H1 (cell line): Measurements from ENCODE around the gene NBDY. TPM values are rescaled to one million over a fixed set of nuclear protein-coding genes. Genes with fewer than 3 reads are reported as not detected.
"Not testable (repeated sequence)": the region's sequence is repeated elsewhere in the genome, so short reads cannot be mapped to it uniquely, and the experiment has no call there.

ENCODE experiments used
- CTCF ChIA-PET: fragments of 300-600 bp; sonication (Branson Sonifier 250); formaldehyde crosslinking; loops from one replicate; lab custom pipeline; 2021; ENCODE audit not compliant: partially characterized antibody; lab: Charles Lee
- POLR2A ChIA-PET: fragments of 300-600 bp; sonication (Branson Sonifier 250); formaldehyde crosslinking; loops from one replicate; lab custom pipeline; 2021; ENCODE audit warnings: inconsistent platforms; ENCODE audit not compliant: partially characterized antibody; lab: Charles Lee
- DNase-seq, 2 experiments: peaks; one replicate each; pipeline versions ENCODE4 v3.0.0 to v3.0.0-alpha.2; 2010 to 2022; ENCODE audit warnings: low spot score in 2 of 2, low read depth in 1 of 2, mixed read lengths in 1 of 2
- FAIRE-seq: peaks from 2 replicates; lab custom pipeline; 2011; peaks lifted over from hg19 to GRCh38; lab: Jason Lieb, UNC
- H2AFZ ChIP-seq: 2 replicates; pipeline ENCODE4 v1.8.1; 2012; ENCODE audit warnings: low read length, inconsistent platforms
- H2AK5ac ChIP-seq: 2 replicates; pipeline ENCODE4 v1.6.1; 2013; ENCODE audit warnings: low read depth, low read length
- H2BK120ac ChIP-seq: replicated peaks from 2 replicates; pipeline ENCODE3; 2013; ENCODE audit warnings: low read depth, low read length, inconsistent platforms
- H2BK12ac ChIP-seq: 2 replicates; pipeline ENCODE4 v1.6.1; 2013; ENCODE audit warnings: low read depth, low read length
- H2BK15ac ChIP-seq: 2 replicates; pipeline ENCODE4 v1.6.1; 2013; ENCODE audit warnings: low read length
- H2BK20ac ChIP-seq: 2 replicates; pipeline ENCODE4 v1.6.1; 2013; ENCODE audit warnings: low read length
- H2BK5ac ChIP-seq: 2 replicates; pipeline ENCODE4 v1.6.1; 2013; ENCODE audit warnings: low read depth, low read length
- H3K14ac ChIP-seq: 2 replicates; pipeline ENCODE4 v1.6.1; 2013; ENCODE audit warnings: inconsistent platforms; ENCODE audit not compliant: insufficient read length
- H3K18ac ChIP-seq: 2 replicates; pipeline ENCODE4 v1.6.1; 2013; ENCODE audit warnings: low read length; ENCODE audit errors: extremely low read depth
- H3K23ac ChIP-seq: 2 replicates; pipeline ENCODE4 v1.6.1; 2013; ENCODE audit warnings: inconsistent platforms; ENCODE audit not compliant: insufficient read length
- H3K23me2 ChIP-seq: 2 replicates; pipeline ENCODE4 v1.6.1; 2013; ENCODE audit warnings: low read depth, low read length
- H3K27ac ChIP-seq: 2 replicates; pipeline ENCODE4 v1.6.1; 2011; ENCODE audit warnings: low read depth, low read length, inconsistent platforms
- H3K27me3 ChIP-seq, 4 experiments: replicated peaks in 1 of 4; 1 replicate in 1 of 4; 2 replicates in 3 of 4; pipeline versions ENCODE4 v1.6.1 to v1.8.1; 2011 to 2013; ENCODE audit warnings: low read length in 3 of 4, mild to moderate bottlenecking in 3 of 4, inconsistent platforms in 2 of 4, mixed read lengths in 2 of 4, moderate library complexity in 1 of 4; ENCODE audit not compliant: control insufficient read depth in 3 of 4, insufficient read depth in 3 of 4; ENCODE audit errors: extremely low read depth in 1 of 4
- H3K36me3 ChIP-seq, 4 experiments: 2 replicates each; pipeline versions ENCODE4 v1.6.1 to v1.8.1; 2011 to 2013; ENCODE audit warnings: mild to moderate bottlenecking in 4 of 4, low read length in 3 of 4, moderate library complexity in 2 of 4, control low read depth in 1 of 4, inconsistent platforms in 1 of 4; ENCODE audit not compliant: insufficient read depth in 4 of 4, control insufficient read depth in 2 of 4
- H3K4ac ChIP-seq: replicated peaks from 2 replicates; pipeline ENCODE3; 2013; ENCODE audit warnings: low read length, low read depth, mixed read lengths, inconsistent platforms; ENCODE audit not compliant: insufficient read length
- H3K4me1 ChIP-seq, 4 experiments: replicated peaks in 1 of 4; 1 replicate in 1 of 4; 2 replicates in 3 of 4; pipeline versions ENCODE4 v1.6.1 to v1.8.1; 2011 to 2013; ENCODE audit warnings: low read length in 3 of 4, inconsistent platforms in 2 of 4, mixed read lengths in 1 of 4; ENCODE audit not compliant: insufficient read depth in 4 of 4, control insufficient read depth in 3 of 4
- H3K4me2 ChIP-seq, 2 experiments: 2 replicates each; pipeline versions ENCODE4 v1.6.1 to v1.8.1; 2011 to 2013; ENCODE audit warnings: low read depth in 2 of 2, low read length in 2 of 2, control low read depth in 1 of 2, inconsistent platforms in 1 of 2, mild to moderate bottlenecking in 1 of 2; ENCODE audit not compliant: insufficient read depth in 1 of 2
- H3K4me3 ChIP-seq, 4 experiments: fragments of 200-600, 300-600 bp in 1 of 4; sonication (generic), shearing (Covaris generic), sonication (Bioruptor Twin) in 1 of 4; 2 replicates each; pipeline versions ENCODE4 v1.5.1 to v1.8.1; 2011 to 2016; ENCODE audit warnings: low read length in 4 of 4, low read depth in 3 of 4, control low read depth in 2 of 4, inconsistent platforms in 2 of 4, mild to moderate bottlenecking in 2 of 4, mixed read lengths in 1 of 4, moderate library complexity in 1 of 4; ENCODE audit not compliant: insufficient read depth in 2 of 4; ENCODE audit errors: extremely low read depth in 1 of 4
- H3K56ac ChIP-seq: replicated peaks from 2 replicates; pipeline ENCODE3; 2013; ENCODE audit warnings: low read depth, mild to moderate bottlenecking, mixed read lengths, low read length, inconsistent platforms; ENCODE audit not compliant: insufficient read length
- H3K79me1 ChIP-seq: 2 replicates; pipeline ENCODE4 v1.6.1; 2013; ENCODE audit warnings: low read depth, low read length, control low read depth
- H3K79me2 ChIP-seq, 2 experiments: 2 replicates each; pipeline versions ENCODE4 v1.6.1 to v1.8.1; 2012 to 2013; ENCODE audit warnings: low read length in 2 of 2, mild to moderate bottlenecking in 2 of 2, inconsistent platforms in 1 of 2; ENCODE audit not compliant: insufficient read depth in 2 of 2, control insufficient read depth in 1 of 2
- H3K9ac ChIP-seq, 4 experiments: replicated peaks in 1 of 4; 1 replicate in 1 of 4; 2 replicates in 3 of 4; pipeline versions ENCODE4 v1.6.1 to v1.8.1; 2011 to 2013; ENCODE audit warnings: low read depth in 3 of 4, low read length in 3 of 4, control low read depth in 2 of 4, mild to moderate bottlenecking in 2 of 4, moderate library complexity in 2 of 4, inconsistent platforms in 1 of 4; ENCODE audit errors: extremely low read depth in 1 of 4
- H3K9me3 ChIP-seq, 2 experiments: 2 replicates each; pipeline versions ENCODE4 v1.6.1 to v1.8.1; 2012 to 2013; ENCODE audit warnings: mild to moderate bottlenecking in 2 of 2, moderate library complexity in 2 of 2, control low read depth in 1 of 2, inconsistent platforms in 1 of 2, low read depth in 1 of 2, low read length in 1 of 2, mixed read lengths in 1 of 2; ENCODE audit not compliant: insufficient read depth in 2 of 2
- H4K20me1 ChIP-seq, 2 experiments: replicated peaks in 1 of 2; 2 replicates each; pipeline versions ENCODE3 to v1.8.1; 2011 to 2013; ENCODE audit warnings: inconsistent platforms in 2 of 2, low read length in 2 of 2, mild to moderate bottlenecking in 1 of 2; ENCODE audit not compliant: insufficient read depth in 2 of 2, control insufficient read depth in 1 of 2
- H4K5ac ChIP-seq: 2 replicates; pipeline ENCODE4 v1.6.1; 2013; ENCODE audit warnings: low read length, low read depth, mixed read lengths, inconsistent platforms; ENCODE audit not compliant: insufficient read length
- H4K8ac ChIP-seq: 2 replicates; pipeline ENCODE4 v1.8.0; 2013; ENCODE audit warnings: mild to moderate bottlenecking, moderate library complexity, low read length, inconsistent platforms; ENCODE audit not compliant: insufficient read depth; ENCODE audit errors: extremely low read depth
- H4K91ac ChIP-seq: replicated peaks from 2 replicates; pipeline ENCODE3; 2013; ENCODE audit warnings: low read length, mixed read lengths, inconsistent platforms; ENCODE audit not compliant: insufficient read length
- WGBS, 2 experiments: shearing (Covaris generic) in 1 of 2; methylation state at CpG; one replicate each; pipeline versions ENCODE4 v1.1.6 to v1.1.7; 2013 to 2015; ENCODE audit warnings: low lambda C conversion rate in 2 of 2, mixed read lengths in 2 of 2, inconsistent platforms in 1 of 2, low coverage in 1 of 2, missing lambda C conversion rate in 1 of 2; ENCODE audit not compliant: insufficient replicate concordance in 2 of 2, insufficient coverage in 1 of 2, insufficient read length in 1 of 2; ENCODE audit errors: extremely low coverage in 1 of 2, missing lambda C conversion rate in 1 of 2; 5-methylcytosine and 5-hydroxymethylcytosine counted together
- polyA plus RNA-seq, 7 experiments: library from polyadenylated mRNA; depleted of rRNA in 3 of 7; stranded (reverse) in 5 of 7; unstranded in 2 of 7; fragments of >200 nt in 5 of 7; fragments of 200-250 nt in 2 of 7; gene quantifications; 1 replicate in 5 of 7; 2 replicates in 1 of 7; 4 replicates in 1 of 7; pipeline versions ENCODE4 v1.2.1 to v1.2.3, GENCODE V29; 2011 to 2013; ENCODE audit warnings: missing spikeins in 2 of 7, mixed read lengths in 2 of 7
- total RNA-seq: library from RNA; stranded (reverse); fragmentation: NEBNext Ultra II Directional; extraction: Animal tissue kit (Norgen Biotek cat#: 25700); gene quantifications from 2 replicates; pipeline ENCODE4 v1.2.1, GENCODE V29; 2021

NBDY gene
- total and polyA plus RNA-seq, 2 of the 8 experiments (the other 6 are each of a cell fraction or from before 2014, with no cell fraction given), result 42.3 to 57.8 TPM

GRCh38 chrX:56760410-56761124 is 31.5 kb downstream of the NBDY start:
- H4K8ac ChIP-seq, CTCF ChIA-PET, H2BK20ac ChIP-seq, H4K20me1 ChIP-seq, H2BK5ac ChIP-seq, H3K27me3 ChIP-seq, H2BK15ac ChIP-seq, H3K9me3 ChIP-seq, H3K4me3 ChIP-seq, H3K79me2 ChIP-seq, H3K23me2 ChIP-seq, H3K23ac ChIP-seq, H4K5ac ChIP-seq, DNase-seq, H2AK5ac ChIP-seq, H3K4me2 ChIP-seq, H3K4me1 ChIP-seq, H3K9ac ChIP-seq, H3K4ac ChIP-seq, H4K91ac ChIP-seq, H3K56ac ChIP-seq, H2BK120ac ChIP-seq, FAIRE-seq, H3K36me3 ChIP-seq, H2BK12ac ChIP-seq, POLR2A ChIA-PET, H3K27ac ChIP-seq, H3K14ac ChIP-seq, H3K79me1 ChIP-seq, H3K18ac ChIP-seq, H2AFZ ChIP-seq: not testable (repeated sequence)
- 87% methylated on average over 5 of the region's 15 CpGs; no CpG with 5 or more reads in 1 of the 2 experiments for WGBS, 2 experiments
